ENCODE results near the gene BMP5. TPM values are rescaled to one million over a fixed set of nuclear protein-coding genes. Genes with fewer than 3 reads are reported as not detected.

The BMP5 gene
- total RNA-seq, 1 experiment from 2014 or later: 0.48 TPM

DNA sequence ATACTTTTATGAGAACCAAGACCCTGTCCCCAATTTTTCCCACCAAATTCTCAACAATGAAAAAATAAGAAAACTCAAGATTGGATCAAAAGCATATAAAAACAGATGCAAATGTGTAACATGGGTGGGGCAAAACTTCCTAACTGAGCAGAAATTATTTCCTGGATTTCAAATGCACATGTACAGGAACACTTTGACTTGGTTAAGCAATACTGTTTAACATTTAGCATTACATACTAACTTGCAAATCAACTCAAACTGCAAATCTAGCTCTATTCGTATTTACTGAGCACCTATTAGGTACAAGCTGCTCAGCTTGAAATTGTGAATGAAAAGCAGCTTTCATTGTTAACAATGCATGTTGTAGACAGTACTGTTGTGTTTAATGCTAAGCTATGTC, 40.2 kb downstream of the BMP5 start:
- Histone ChIP-seq H3K36me3 (ENCODE audit: control insufficient read depth, insufficient read depth, low read length) (no peaks in the 10 kb centered on the region), H3K4me3 (ENCODE audit: low read depth, low read length) (no peak overlapping the region), H3K9me3 (no peaks in the 10 kb centered on the region), H3K27me3 (replicated peaks; ENCODE audit: control insufficient read depth, insufficient read depth, low read length) (no peaks in the 10 kb centered on the region), H3K4me1 (no peaks in the 10 kb centered on the region)
- Mint-ChIP-seq H3K9me3 (ENCODE audit: unreplicated experiment) (no peaks in the 10 kb centered on the region), H3K4me1 (ENCODE audit: low read depth, unreplicated experiment) (no peaks in the 10 kb centered on the region), H3K27ac (ENCODE audit: unreplicated experiment) (no peak overlapping the region), H3K4me3 (ENCODE audit: unreplicated experiment) (no peak overlapping the region), H3K36me3 (ENCODE audit: insufficient read depth, unreplicated experiment) (no peaks in the 10 kb centered on the region), H3K27me3 (ENCODE audit: insufficient read depth, unreplicated experiment) (no peaks in the 10 kb centered on the region)
- no peak for DNase-seq
- TF ChIP-seq, protein P1, sequence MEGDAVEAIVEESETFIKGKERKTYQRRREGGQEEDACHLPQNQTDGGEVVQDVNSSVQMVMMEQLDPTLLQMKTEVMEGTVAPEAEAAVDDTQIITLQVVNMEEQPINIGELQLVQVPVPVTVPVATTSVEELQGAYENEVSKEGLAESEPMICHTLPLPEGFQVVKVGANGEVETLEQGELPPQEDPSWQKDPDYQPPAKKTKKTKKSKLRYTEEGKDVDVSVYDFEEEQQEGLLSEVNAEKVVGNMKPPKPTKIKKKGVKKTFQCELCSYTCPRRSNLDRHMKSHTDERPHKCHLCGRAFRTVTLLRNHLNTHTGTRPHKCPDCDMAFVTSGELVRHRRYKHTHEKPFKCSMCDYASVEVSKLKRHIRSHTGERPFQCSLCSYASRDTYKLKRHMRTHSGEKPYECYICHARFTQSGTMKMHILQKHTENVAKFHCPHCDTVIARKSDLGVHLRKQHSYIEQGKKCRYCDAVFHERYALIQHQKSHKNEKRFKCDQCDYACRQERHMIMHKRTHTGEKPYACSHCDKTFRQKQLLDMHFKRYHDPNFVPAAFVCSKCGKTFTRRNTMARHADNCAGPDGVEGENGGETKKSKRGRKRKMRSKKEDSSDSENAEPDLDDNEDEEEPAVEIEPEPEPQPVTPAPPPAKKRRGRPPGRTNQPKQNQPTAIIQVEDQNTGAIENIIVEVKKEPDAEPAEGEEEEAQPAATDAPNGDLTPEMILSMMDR (IDR thresholded peaks at IDR 0.05; ENCODE audit: insufficient read depth in 1 of 2, low read depth in 1 of 2, low read length in 1 of 2, severe bottlenecking in 1 of 2, unreplicated experiment in 1 of 2): no peak
- ChIA-PET POLR2A (no interaction called here), CTCF (no interaction called here)
- intact Hi-C loops (cut with micrococcal nuclease; ENCODE audit: unreplicated experiment): no loop called here
- BruUV-seq (replicated peaks): no TSS peak

DNA sequence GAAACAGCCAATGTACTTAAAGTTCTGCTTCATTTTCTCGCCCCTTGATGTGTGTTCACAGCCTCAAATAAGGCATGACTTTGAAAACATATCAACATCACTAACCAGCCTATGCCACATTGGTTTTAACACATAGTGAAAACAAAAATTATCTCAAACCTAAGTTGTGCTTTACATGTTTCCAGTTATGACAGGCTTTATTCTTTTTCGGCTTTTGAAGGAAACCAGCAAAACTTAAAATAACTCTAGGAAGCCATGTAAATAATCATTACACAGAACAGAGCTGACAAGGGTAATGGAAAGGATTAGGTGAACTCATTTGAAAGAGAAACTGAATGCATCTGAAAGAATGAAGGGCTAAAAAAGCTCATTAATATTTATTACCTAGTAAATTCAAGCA, 42.1 kb downstream of the BMP5 start:
- ChIA-PET CTCF (no interaction called here), POLR2A (no interaction called here)
- BruUV-seq (replicated peaks): no TSS peak
- DNase-seq: no peak
- H3K36me3 Mint-ChIP-seq (ENCODE audit: insufficient read depth, unreplicated experiment): no peaks in the 10 kb centered on the region
- Histone ChIP-seq H3K9me3 (no peaks in the 10 kb centered on the region), H3K4me3 (ENCODE audit: low read depth, low read length) (no peak overlapping the region), H3K36me3 (ENCODE audit: control insufficient read depth, insufficient read depth, low read length) (no peaks in the 10 kb centered on the region), H3K27me3 (replicated peaks; ENCODE audit: control insufficient read depth, insufficient read depth, low read length) (no peaks in the 10 kb centered on the region), H3K4me1 (no peaks in the 10 kb centered on the region)
- H3K4me1 Mint-ChIP-seq (ENCODE audit: low read depth, unreplicated experiment): no peaks in the 10 kb centered on the region
- TF ChIP-seq, protein P1 (IDR thresholded peaks at IDR 0.05; ENCODE audit: insufficient read depth in 1 of 2, low read depth in 1 of 2, low read length in 1 of 2, severe bottlenecking in 1 of 2, unreplicated experiment in 1 of 2): no peak
- H3K27me3 Mint-ChIP-seq (ENCODE audit: insufficient read depth, unreplicated experiment): no peaks in the 10 kb centered on the region
- no peak overlapping the region for H3K27ac Mint-ChIP-seq (ENCODE audit: unreplicated experiment)
- intact Hi-C loops (cut with micrococcal nuclease; ENCODE audit: unreplicated experiment): no loop called here
- no peaks in the 10 kb centered on the region for H3K9me3 Mint-ChIP-seq (ENCODE audit: unreplicated experiment)
- no peak overlapping the region for H3K4me3 Mint-ChIP-seq (ENCODE audit: unreplicated experiment)

DNA sequence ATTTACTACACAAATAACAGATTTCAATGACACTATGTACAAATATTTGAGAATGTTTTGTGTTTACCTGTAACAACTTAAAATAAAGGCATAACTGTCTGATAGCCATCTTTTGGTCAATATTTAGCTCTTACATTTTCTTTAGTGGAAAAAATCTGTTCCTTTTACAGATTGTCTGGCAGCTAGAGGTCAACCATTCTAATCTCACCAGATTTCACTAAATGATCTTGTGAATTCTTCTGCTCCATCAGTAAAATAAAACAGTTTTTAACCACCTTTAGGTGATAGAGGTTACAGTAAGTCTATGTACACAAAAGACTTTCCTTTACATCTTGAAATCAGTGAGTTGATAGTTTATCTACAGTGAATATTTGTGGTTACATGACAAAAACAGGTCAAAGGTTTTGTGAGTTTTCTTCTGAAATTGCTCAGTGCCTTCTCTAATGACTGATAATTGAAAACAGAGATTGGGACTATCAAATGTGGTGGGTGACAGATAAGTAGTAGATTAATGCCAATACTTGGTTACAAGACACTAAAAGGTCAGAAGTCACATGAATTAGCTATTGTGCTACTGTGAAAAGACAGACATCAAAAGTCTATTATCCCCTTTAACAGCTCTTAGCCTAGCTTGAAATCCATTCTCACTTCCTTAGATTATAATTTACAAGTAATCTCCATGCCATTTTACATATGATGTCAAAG, 47.4 kb downstream of the BMP5 start:
- Histone ChIP-seq H3K27me3 (replicated peaks; ENCODE audit: control insufficient read depth, insufficient read depth, low read length) (no peaks in the 10 kb centered on the region), H3K4me3 (ENCODE audit: low read depth, low read length) (no peak overlapping the region), H3K9me3 (no peaks in the 10 kb centered on the region; the same call in 1 of the 2 replicates), H3K4me1 (peaks cover 28% of the 10 kb centered on the region), H3K36me3 (ENCODE audit: control insufficient read depth, insufficient read depth, low read length) (no peaks in the 10 kb centered on the region)
- intact Hi-C loops (cut with micrococcal nuclease; ENCODE audit: unreplicated experiment): loop anchor here (5.0 kb wide), 3 partner anchors 54 to 566 kb away; no protein-coding TSS in a partner anchor
- H3K27ac Mint-ChIP-seq (ENCODE audit: unreplicated experiment): no peak overlapping the region
- peaks cover 14% of the 10 kb centered on the region for H3K4me1 Mint-ChIP-seq (ENCODE audit: low read depth, unreplicated experiment)
- ChIA-PET CTCF (no interaction called here), POLR2A (no interaction called here)
- peak in 1 of 2 experiments; percentile 9 for DNase-seq
- TF ChIP-seq, protein P1 (IDR thresholded peaks at IDR 0.05; ENCODE audit: insufficient read depth in 1 of 2, low read depth in 1 of 2, low read length in 1 of 2, severe bottlenecking in 1 of 2, unreplicated experiment in 1 of 2): no peak
- BruUV-seq (replicated peaks): no TSS peak
- H3K4me3 Mint-ChIP-seq (ENCODE audit: unreplicated experiment): no peak overlapping the region
- H3K36me3 Mint-ChIP-seq (ENCODE audit: insufficient read depth, unreplicated experiment): no peaks in the 10 kb centered on the region
- no peaks in the 10 kb centered on the region for H3K9me3 Mint-ChIP-seq (ENCODE audit: unreplicated experiment)
- no peaks in the 10 kb centered on the region for H3K27me3 Mint-ChIP-seq (ENCODE audit: insufficient read depth, unreplicated experiment)
